OCI-LY3 (cell line): Measurements from ENCODE around the gene SETDB2.

ENCODE experiments used
- H2AFZ ChIP-seq: fragments of 200-600, 300-600 bp; shearing (Covaris generic); 2 replicates; pipeline ENCODE4 v1.6.0; 2014; ENCODE audit warnings: antibody characterized with exemption, low read depth, low read length
- H3K27ac ChIP-seq: fragments of 200-600, 300-600 bp; sonication (generic); 2 replicates; pipeline ENCODE4 v1.5.1; 2014; ENCODE audit warnings: mild to moderate bottlenecking, low read length, moderate library complexity, mixed read lengths
- H3K27me3 ChIP-seq: fragments of 200-600, 300-600 bp; sonication (generic); 2 replicates; pipeline ENCODE4 v1.6.1; 2014; ENCODE audit warnings: low read depth, low read length, mixed read lengths
- H3K36me3 ChIP-seq: fragments of 200-600, 300-600 bp; sonication (generic); replicated peaks from 2 replicates; pipeline ENCODE3; 2014; ENCODE audit warnings: low read depth, low read length, mixed read lengths
- H3K4me1 ChIP-seq: fragments of 300-600, 200-600 bp; sonication (generic); 2 replicates; pipeline ENCODE4 v1.6.1; 2014; ENCODE audit warnings: low read length, mixed read lengths
- H3K4me2 ChIP-seq: fragments of 200-600, 300-600 bp; sonication (generic); 2 replicates; pipeline ENCODE4 v1.6.1; 2014; ENCODE audit warnings: low read length, mixed read lengths
- H3K4me3 ChIP-seq: fragments of 300-600, 200-600 bp; sonication (generic); 2 replicates; pipeline ENCODE4 v1.5.1; 2014; ENCODE audit warnings: antibody characterized with exemption, mild to moderate bottlenecking, low read length, moderate library complexity
- H3K79me2 ChIP-seq: fragments of 300-600, 200-600 bp; shearing (Covaris generic); 2 replicates; pipeline ENCODE4 v1.6.1; 2014; ENCODE audit warnings: mild to moderate bottlenecking, low read length, mixed read lengths
- H3K9ac ChIP-seq: fragments of 300-600, 200-600 bp; shearing (Covaris generic); 2 replicates; pipeline ENCODE4 v1.6.0; 2014; ENCODE audit warnings: mild to moderate bottlenecking, low read length, moderate library complexity
- H3K9me3 ChIP-seq: fragments of 200-600, 300-600 bp; shearing (Covaris generic); 2 replicates; pipeline ENCODE4 v1.6.1; 2014; ENCODE audit warnings: low read length, mixed read lengths; ENCODE audit not compliant: insufficient read depth
- H4K20me1 ChIP-seq: fragments of 200-600, 300-600 bp; sonication (generic); 2 replicates; pipeline ENCODE4 v1.6.1; 2016; ENCODE audit warnings: low read length, mixed read lengths; ENCODE audit not compliant: insufficient read depth
- CTCF ChIP-seq: fragments of 200-600, 300-600 bp; sonication (generic); IDR thresholded peaks from 2 replicates; pipeline ENCODE4 v1.5.1; 2014; ENCODE audit warnings: antibody characterized with exemption, low read length, low read depth
- EZH2phosphoT487 ChIP-seq: fragments of 200-600 bp; shearing (Covaris generic); IDR thresholded peaks from 2 replicates; pipeline ENCODE4 v1.6.1; 2018; ENCODE audit warnings: antibody characterized with exemption, mixed run types, low read depth

Gene SETDB2

GRCh38 chr13:49429121-49429520 lies 15.0 kb upstream of the SETDB2 start:
- H3K4me1 ChIP-seq, result no peaks in the 10 kb centered on the region; the same call in 1 of the 2 replicates
- H3K27me3 ChIP-seq, result no peaks in the 10 kb centered on the region
- H4K20me1 ChIP-seq, result no peaks in the 10 kb centered on the region
- no peak overlapping the region for H3K4me3 ChIP-seq
- no peaks in the 10 kb centered on the region for H3K9me3 ChIP-seq
- no peak overlapping the region for H3K27ac ChIP-seq
- no peak overlapping the region for H2AFZ ChIP-seq
- H3K4me2 ChIP-seq, result no peak overlapping the region
- H3K79me2 ChIP-seq, result no peaks in the 10 kb centered on the region
- no peak overlapping the region for H3K9ac ChIP-seq
- TF ChIP-seq CTCF, result no peak
- H3K36me3 ChIP-seq, result no peaks in the 10 kb centered on the region

GRCh38 chr13:49435992-49436391 lies 8.1 kb upstream of the SETDB2 start:
- Histone ChIP-seq H3K4me2 (no peak overlapping the region), H4K20me1 (no peaks in the 10 kb centered on the region), H3K27me3 (no peaks in the 10 kb centered on the region; the same call in 1 of the 2 replicates), H3K4me1 (no peaks in the 10 kb centered on the region), H3K9ac (no peak overlapping the region), H3K27ac (no peak overlapping the region), H3K79me2 (no peaks in the 10 kb centered on the region), H2AFZ (no peak overlapping the region), H3K36me3 (no peaks in the 10 kb centered on the region), H3K9me3 (no peaks in the 10 kb centered on the region), H3K4me3 (no peak overlapping the region)
- TF ChIP-seq EZH2phosphoT487 (no peak), CTCF (no peak)

- TF ChIP-seq EZH2phosphoT487 (no peak), CTCF (peak; percentile 26)
- Histone ChIP-seq H3K79me2 (no peaks in the 10 kb centered on the region), H3K36me3 (no peaks in the 10 kb centered on the region), H2AFZ (no peak overlapping the region), H3K4me3 (no peak overlapping the region), H4K20me1 (no peaks in the 10 kb centered on the region), H3K9ac (no peak overlapping the region), H3K9me3 (no peaks in the 10 kb centered on the region), H3K27me3 (no peaks in the 10 kb centered on the region; the same call in 1 of the 2 replicates), H3K4me1 (no peaks in the 10 kb centered on the region), H3K27ac (no peak overlapping the region), H3K4me2 (no peak overlapping the region)
These were observed 7.2 kb upstream of the SETDB2 start for GRCh38 chr13:49436890-49437289.

GRCh38 chr13:49437705-49438104 lies 6.4 kb upstream of the SETDB2 start:
- H3K4me1 ChIP-seq, result peaks cover under 1% of the 10 kb centered on the region; the same call in 1 of the 2 replicates
- no peaks in the 10 kb centered on the region for H4K20me1 ChIP-seq
- H3K4me3 ChIP-seq, result no peak overlapping the region
- no peaks in the 10 kb centered on the region; the same call in 1 of the 2 replicates for H3K27me3 ChIP-seq
- H2AFZ ChIP-seq, result no peak overlapping the region
- H3K9me3 ChIP-seq, result no peaks in the 10 kb centered on the region
- H3K9ac ChIP-seq, result no peak overlapping the region
- H3K79me2 ChIP-seq, result no peaks in the 10 kb centered on the region
- no peak overlapping the region for H3K4me2 ChIP-seq
- no peak overlapping the region for H3K27ac ChIP-seq
- TF ChIP-seq CTCF (no peak), EZH2phosphoT487 (no peak)
- H3K36me3 ChIP-seq, result no peaks in the 10 kb centered on the region
